ENCODE measurements around the gene MOK.

DNA sequence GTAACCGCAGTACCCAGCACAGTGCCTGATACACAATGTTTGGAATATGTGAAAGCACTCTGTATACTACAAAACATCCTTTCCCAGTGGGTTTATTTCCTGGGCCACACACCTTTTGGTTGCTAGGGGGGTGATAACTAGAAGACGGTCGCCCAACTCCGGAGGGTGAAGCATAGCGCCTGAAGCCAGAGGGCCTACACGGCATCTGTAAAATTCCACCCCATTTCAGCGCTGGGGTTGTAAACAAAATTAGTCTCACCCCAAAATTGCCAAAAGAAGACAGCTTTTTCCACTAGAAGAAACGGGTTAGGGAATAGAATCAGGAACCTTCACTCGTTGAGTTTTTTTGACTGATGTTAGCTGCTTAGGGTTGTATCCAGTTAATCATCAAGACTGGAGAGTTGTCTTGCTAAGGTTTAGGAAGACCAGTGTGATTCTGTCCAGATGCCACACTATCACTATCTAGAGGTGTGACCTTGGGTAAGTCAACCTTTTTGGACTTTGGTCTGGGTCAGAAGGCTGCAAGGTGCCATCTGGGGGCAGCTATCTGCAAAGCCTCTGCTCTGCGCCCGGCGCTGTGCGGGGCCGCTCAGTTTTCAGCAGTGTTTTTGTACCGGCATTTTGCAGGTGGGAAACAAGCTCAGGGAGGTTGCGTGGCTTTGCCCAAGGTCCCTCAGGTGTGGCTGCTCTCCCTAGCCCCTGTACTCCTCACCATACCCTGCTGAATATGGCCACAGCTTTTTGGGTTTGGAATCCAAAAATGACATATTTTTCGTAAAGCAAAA, 15.9 kb upstream of the MOK start:
- TF ChIP-seq, protein P1, sequence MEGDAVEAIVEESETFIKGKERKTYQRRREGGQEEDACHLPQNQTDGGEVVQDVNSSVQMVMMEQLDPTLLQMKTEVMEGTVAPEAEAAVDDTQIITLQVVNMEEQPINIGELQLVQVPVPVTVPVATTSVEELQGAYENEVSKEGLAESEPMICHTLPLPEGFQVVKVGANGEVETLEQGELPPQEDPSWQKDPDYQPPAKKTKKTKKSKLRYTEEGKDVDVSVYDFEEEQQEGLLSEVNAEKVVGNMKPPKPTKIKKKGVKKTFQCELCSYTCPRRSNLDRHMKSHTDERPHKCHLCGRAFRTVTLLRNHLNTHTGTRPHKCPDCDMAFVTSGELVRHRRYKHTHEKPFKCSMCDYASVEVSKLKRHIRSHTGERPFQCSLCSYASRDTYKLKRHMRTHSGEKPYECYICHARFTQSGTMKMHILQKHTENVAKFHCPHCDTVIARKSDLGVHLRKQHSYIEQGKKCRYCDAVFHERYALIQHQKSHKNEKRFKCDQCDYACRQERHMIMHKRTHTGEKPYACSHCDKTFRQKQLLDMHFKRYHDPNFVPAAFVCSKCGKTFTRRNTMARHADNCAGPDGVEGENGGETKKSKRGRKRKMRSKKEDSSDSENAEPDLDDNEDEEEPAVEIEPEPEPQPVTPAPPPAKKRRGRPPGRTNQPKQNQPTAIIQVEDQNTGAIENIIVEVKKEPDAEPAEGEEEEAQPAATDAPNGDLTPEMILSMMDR (IDR thresholded peaks at IDR 0.05): no peak
- no peak for TF ChIP-seq POLR2A (IDR thresholded peaks at IDR 0.05; ENCODE audit: low read depth)
- TF ChIP-seq EP300 (IDR thresholded peaks at IDR 0.05): no peak
